GM19193 (cell line): ENCODE data around the gene GASK1A.

Experiments used
- POLR2A ChIP-seq: IDR thresholded peaks from 4 replicates; pipeline ENCODE4 v1.6.1; 2011; ENCODE audit not compliant: insufficient read depth, insufficient read length; ENCODE audit errors: extremely low read depth

GASK1A gene

GRCh38 chr3:43094851-43095250, 115.7 kb downstream of the GASK1A start:
- TF ChIP-seq POLR2A: no peak

GRCh38 chr3:43095370-43095769, 116.3 kb downstream of the GASK1A start:
- TF ChIP-seq POLR2A: no peak

- no peak for TF ChIP-seq POLR2A
These were observed 117.7 kb downstream of the GASK1A start for GRCh38 chr3:43096761-43097160.

GRCh38 chr3:43097400-43098080, 118.4 kb downstream of the GASK1A start:
- no peak for TF ChIP-seq POLR2A

GRCh38 chr3:43098761-43099160, 119.7 kb downstream of the GASK1A start:
- no peak for TF ChIP-seq POLR2A

- TF ChIP-seq POLR2A: no peak
These were observed 123.8 kb downstream of the GASK1A start for GRCh38 chr3:43102773-43103480.

- no peak for TF ChIP-seq POLR2A
These were observed 124.9 kb downstream of the GASK1A start for GRCh38 chr3:43104039-43104438.

GRCh38 chr3:43104660-43105595, 125.8 kb downstream of the GASK1A start:
- TF ChIP-seq POLR2A: no peak

GRCh38 chr3:43105596-43106292, 126.6 kb downstream of the GASK1A start, which contains the start of gene POMGNT2:
Gene POMGNT2 (minus strand): TSS chr3:43106079. CDS start chr3:43081431, 24,648 bp downstream.
- no peak for TF ChIP-seq POLR2A

GRCh38 chr3:43106293-43106628, 127.2 kb downstream of the GASK1A start:
- TF ChIP-seq POLR2A: no peak
